NB4 (cell line): ENCODE data around the gene BBX.

Experiments
- DNase-seq: peaks from one replicate; pipeline ENCODE4 v3.0.0; 2010; ENCODE audit warnings: low read depth
- H3K4me3 ChIP-seq: one replicate; pipeline ENCODE4 v1.5.1; 2011; ENCODE audit warnings: mild to moderate bottlenecking, low read depth, low read length, moderate library complexity
- CTCF ChIP-seq: IDR thresholded peaks from one replicate; pipeline ENCODE4 v1.5.1; 2012; ENCODE audit warnings: low read depth, low read length
- MAX ChIP-seq: IDR thresholded peaks from 2 replicates; pipeline ENCODE4 v1.6.1; 2011; ENCODE audit warnings: low read depth, low read length
- MYC ChIP-seq: IDR thresholded peaks from 2 replicates; pipeline ENCODE4 v1.6.1; 2011; ENCODE audit warnings: low read depth, low read length
- POLR2A ChIP-seq: IDR thresholded peaks from 2 replicates; pipeline ENCODE4 v1.6.1; 2011; ENCODE audit warnings: mild to moderate bottlenecking; ENCODE audit not compliant: insufficient read length; ENCODE audit errors: extremely low read depth

Gene BBX

DNA sequence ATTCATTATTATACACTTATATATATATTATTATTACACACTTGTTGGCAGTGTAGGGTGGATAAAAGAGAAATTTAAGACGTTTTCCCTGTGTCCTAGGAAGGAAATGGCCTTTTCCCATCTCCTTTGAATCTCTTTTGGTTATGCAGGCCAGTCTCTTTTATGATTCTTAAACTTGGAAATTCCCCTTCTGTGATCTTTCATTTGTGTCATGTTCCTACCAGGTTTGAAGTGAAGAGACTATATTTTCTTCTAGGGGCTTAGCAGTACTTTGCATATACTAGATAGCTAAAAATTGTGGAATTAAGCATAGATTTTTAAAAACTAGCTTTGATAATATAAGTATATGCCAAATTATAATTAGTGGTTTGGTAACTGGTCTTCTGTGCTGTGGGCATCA, 58.5 kb downstream of the BBX start:
- TF ChIP-seq MYC: no peak
- no peak for TF ChIP-seq POLR2A
- no peak for TF ChIP-seq CTCF
- no peak for TF ChIP-seq MAX
- no peak for DNase-seq
- H3K4me3 ChIP-seq: no peak overlapping the region

DNA sequence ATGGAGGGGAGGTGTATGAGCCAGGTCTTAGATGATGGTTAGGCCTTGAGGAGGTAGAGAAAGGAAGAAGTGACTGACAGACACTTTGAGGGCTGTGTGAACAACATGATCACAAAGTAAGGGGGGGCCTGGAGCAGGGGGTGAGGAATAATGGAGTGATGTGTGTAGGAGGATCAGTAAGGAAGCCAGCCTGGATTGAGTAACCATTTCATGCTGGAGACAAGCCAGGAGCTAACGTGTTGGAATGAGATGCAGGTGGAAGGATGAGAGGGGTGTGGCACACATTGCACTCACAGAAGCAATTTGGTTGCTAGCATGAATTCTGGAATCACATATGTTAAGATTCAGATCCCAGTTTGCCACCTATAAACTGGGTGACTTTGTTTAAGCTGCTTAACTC, 65.5 kb downstream of the BBX start:
- H3K4me3 ChIP-seq: no peak overlapping the region
- no peak for TF ChIP-seq POLR2A
- TF ChIP-seq MAX: no peak
- no peak for TF ChIP-seq MYC
- TF ChIP-seq CTCF: no peak
- no peak for DNase-seq

GRCh38 chr3:107589454-107589853, 66.7 kb downstream of the BBX start:
- H3K4me3 ChIP-seq: no peak overlapping the region
- DNase-seq: no peak
- TF ChIP-seq MYC (no peak), CTCF (no peak), MAX (no peak), POLR2A (no peak)

DNA sequence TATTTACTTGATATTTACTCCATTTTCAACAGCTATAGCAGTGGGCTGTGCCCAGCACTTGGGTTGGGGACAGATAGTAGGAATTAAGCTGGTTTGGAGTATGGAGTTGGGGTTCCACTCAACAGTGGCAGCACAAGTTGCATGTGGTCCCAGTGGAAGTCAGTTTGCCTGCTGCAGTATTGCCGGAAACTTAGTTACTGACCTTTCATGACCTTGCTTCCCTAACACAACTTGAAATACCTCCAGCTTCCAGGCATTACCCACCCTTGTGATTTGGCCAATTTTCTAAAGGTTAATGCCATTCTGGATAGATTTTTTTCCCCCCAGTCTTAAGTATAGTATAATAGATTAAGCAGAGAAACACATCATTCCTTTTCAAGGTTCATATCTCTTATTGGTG, 68.0 kb downstream of the BBX start:
- TF ChIP-seq POLR2A (no peak), MAX (no peak), MYC (no peak), CTCF (no peak)

GRCh38 chr3:107592073-107592472, 69.3 kb downstream of the BBX start:
- no peak for DNase-seq
- H3K4me3 ChIP-seq: no peak overlapping the region
- TF ChIP-seq POLR2A (no peak), MAX (no peak), CTCF (no peak), MYC (no peak)

More for the DNA sequence above, 68.0 kb downstream of the BBX start:
- no peak overlapping the region for H3K4me3 ChIP-seq
- no peak for DNase-seq

DNA sequence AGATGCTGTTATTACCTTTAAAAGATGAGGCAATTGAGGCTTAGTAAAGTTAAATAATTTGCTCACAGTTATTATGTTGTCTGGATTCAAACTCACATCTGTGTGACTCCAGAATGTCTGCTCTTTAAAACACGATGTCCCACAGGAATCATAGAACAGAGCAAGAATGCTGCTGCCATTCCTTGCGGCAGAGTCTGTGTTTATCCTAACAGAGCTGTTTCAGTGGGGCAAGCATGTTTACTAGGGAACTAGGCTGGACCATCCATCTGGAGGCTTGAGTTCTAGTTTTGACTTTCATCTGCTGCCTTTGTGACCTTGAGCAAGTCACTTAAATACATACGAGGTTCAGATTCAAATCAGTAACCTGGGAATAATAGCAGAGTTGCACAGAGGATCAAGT, 72.1 kb downstream of the BBX start:
- no peak overlapping the region for H3K4me3 ChIP-seq
- no peak for DNase-seq
- TF ChIP-seq POLR2A: no peak
- TF ChIP-seq MYC: no peak
- no peak for TF ChIP-seq CTCF
- TF ChIP-seq MAX: no peak
